EH (cell line): ENCODE results near the gene CCDC91.
A peak's percentile ranks its signal among the peaks of the same experiment; 100 is the strongest.

Source experiments
- DNase-seq: peaks from one replicate; pipeline ENCODE4 v3.0.0-alpha.2; 2015; ENCODE audit warnings: low read depth

CCDC91 gene

DNA sequence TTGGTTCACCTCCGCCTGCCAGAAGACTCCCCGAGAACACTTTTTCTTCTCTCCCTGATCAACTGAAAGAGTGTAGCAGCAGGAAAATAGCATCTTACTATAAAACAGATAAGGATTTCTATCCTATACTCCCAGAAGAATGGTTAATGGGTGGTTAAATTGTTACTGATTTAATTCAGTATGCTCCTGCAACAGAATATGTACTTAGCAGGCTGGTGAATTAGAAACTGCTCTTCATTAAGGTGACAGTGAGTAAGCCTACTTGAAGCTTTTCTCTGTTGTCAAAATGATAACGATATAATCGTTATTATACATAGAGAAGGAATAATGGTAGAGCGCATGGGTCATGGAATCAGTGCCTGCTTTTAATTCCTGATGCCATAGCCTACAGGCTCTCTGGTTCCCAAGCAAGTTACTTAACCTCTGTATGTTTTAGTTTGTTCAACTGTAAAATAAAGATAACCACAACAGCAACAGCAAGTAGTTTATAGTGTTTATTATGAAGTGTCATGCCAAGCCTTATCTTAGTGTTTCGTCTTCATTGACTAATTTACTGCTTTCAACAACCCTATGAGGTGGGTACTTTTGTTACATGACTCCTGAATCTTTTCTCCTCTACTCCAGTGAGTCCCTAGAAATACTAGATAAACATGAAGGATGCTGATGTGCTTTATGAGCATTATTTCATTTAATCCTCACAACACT, 392.6 kb downstream of the CCDC91 start:
- no peak for DNase-seq

DNA sequence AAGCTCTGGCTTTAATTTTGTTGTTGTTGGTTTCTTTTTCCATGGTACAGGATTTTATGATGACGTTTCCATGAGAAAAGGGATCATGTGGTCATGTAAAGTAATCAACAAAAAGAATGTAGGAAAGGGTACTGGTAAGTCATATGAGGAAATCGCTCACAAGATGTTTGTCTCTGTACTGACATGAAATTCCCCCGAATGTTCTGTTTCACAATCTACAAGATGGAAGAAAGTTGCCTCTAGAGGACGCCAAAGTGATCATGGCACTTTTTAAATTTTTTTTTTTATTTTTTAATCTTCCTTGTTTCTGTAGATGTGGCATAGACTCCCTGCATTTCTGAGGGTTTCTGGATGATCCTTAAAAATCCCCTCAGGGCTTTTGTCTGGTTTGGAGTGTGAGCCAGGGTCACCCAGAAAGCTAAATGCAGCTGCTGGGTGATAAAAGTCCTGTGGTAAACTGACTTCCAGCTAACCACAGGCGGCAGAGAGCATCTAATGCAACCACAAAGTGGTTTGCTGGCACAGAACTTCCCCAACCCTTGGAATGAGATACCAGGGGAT, 393.5 kb downstream of the CCDC91 start:
- DNase-seq = peak; percentile 97

DNA sequence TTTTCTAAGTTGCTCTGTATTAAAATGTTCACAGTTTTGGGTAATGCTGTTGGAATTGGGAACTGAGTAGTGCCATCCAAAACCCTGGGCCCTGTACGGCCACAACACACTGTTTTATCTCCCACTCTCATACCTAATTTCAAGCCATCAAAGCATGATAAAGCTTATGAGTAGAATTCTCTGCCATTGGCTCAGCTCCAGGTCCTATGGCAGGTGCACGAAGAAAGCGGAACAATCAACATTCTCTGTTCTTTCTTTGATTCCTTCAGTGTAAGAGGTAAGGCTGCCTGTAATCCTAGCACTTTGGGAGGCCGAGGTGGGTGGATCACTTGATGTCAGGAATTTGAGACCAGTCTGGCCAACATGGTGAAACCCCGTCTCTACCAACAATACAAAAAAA, 394.9 kb downstream of the CCDC91 start:
- DNase-seq = no peak

DNA sequence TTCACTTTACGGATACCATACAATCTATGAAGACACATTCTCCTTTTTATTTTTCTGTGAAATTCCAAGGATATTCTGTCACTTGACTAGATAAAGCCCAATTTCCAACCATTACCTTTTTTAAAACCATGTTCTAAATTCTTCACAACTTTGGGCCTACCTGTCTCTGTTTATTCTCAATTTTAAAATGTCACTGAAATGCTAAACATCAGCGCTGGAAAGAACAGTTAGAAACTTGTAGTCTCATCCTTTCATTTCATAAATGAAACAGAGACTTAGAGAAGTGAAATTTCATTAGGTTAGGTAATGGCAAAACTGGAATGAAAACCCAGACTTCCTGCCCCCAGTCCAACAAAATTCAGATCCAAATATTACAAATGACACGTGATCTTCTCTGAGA, 396.2 kb downstream of the CCDC91 start:
- DNase-seq = no peak

DNA sequence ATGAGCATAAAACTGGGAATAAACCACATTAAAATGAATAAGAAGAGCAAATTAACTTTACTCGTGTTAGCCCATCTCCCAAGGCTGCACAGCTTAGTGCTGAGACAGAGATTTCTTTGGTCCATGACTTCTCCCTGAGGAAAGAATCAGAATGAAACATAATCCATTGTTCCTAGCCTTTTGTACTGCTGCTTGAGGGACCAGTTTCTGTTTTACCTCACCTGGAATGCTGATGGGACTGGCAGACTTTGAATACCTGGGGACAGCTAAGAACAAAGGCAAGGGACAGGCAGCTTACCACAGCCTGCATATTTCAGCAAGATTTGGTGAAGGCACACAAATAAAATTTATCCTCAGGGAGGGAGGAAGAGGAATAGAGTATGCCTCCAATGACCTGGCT, 401.6 kb downstream of the CCDC91 start:
- no peak for DNase-seq
